Lower leg skin (tissue), 3 donors: ENCODE measurements around the gene CASS4.

Experiments used
- CTCF ChIP-seq, 3 donors: fragments of 450-650 bp; IDR thresholded peaks; one replicate each; pipeline ENCODE4 v1.5.1; 2016; ENCODE audit warnings: antibody characterized with exemption in 3 of 3, mild to moderate bottlenecking in 3 of 3, moderate library complexity in 2 of 3
- POLR2A ChIP-seq, 2 donors: fragments of 450-650 bp; IDR thresholded peaks; one replicate each; pipeline ENCODE4 v1.6.1; 2016 to 2017; ENCODE audit warnings: antibody characterized with exemption in 2 of 2, mild to moderate bottlenecking in 1 of 2, moderate library complexity in 1 of 2

GRCh38 chr20:56488566-56488965 is 76.5 kb downstream of the CASS4 start:
- TF ChIP-seq POLR2A (IDR thresholded peaks at IDR 0.05) = no peak
- no peak for TF ChIP-seq CTCF (IDR thresholded peaks at IDR 0.05)
